Measurements from ENCODE around the gene DDX54. TPM values are rescaled to one million over a fixed set of nuclear protein-coding genes. Genes with fewer than 3 reads are reported as not detected.

Gene DDX54
- total and polyA plus RNA-seq, 8 donors = 42.0 to 73.6 (median 60.8) TPM

GRCh38 chr12:113129664-113130456 is 55.4 kb downstream of the DDX54 start:
- H3K9me3 ChIP-seq = no peaks in the 10 kb centered on the region
- ATAC-seq = no peak
- no peak for DNase-seq
- intact Hi-C loops (cut with DNase I) = no loop called here
- TF ChIP-seq CTCF (IDR thresholded peaks at IDR 0.05) = no peak
- no peak overlapping the region for H3K4me3 ChIP-seq
- H3K4me1 ChIP-seq = no peaks in the 10 kb centered on the region
- peaks cover 0 to 34% of the 10 kb centered on the region in 2 donors for H3K27me3 ChIP-seq
- no peak overlapping the region for H3K27ac ChIP-seq
- H3K36me3 ChIP-seq = no peaks in the 10 kb centered on the region

GRCh38 chr12:113128802-113129663 is 56.2 kb downstream of the DDX54 start:
- intact Hi-C loops (cut with DNase I) = no loop called here
- ATAC-seq = no peak
- H3K27ac ChIP-seq = no peak overlapping the region
- H3K4me3 ChIP-seq = no peak overlapping the region
- H3K9me3 ChIP-seq = no peaks in the 10 kb centered on the region
- DNase-seq = no peak
- no peak for TF ChIP-seq CTCF (IDR thresholded peaks at IDR 0.05)
- H3K36me3 ChIP-seq = no peaks in the 10 kb centered on the region
- H3K4me1 ChIP-seq = no peaks in the 10 kb centered on the region
- peaks cover 0 to 26% of the 10 kb centered on the region in 2 donors for H3K27me3 ChIP-seq

- H3K9me3 ChIP-seq = peaks cover 0 to 4% of the 10 kb centered on the region in 2 donors
- DNase-seq = no peak
- no peak overlapping the region for H3K27ac ChIP-seq
- no peak overlapping the region for H3K4me3 ChIP-seq
- H3K4me1 ChIP-seq = no peaks in the 10 kb centered on the region
- peaks cover 0 to 14% of the 10 kb centered on the region in 2 donors for H3K27me3 ChIP-seq
- intact Hi-C loops (cut with DNase I) = no loop called here
- no peak for TF ChIP-seq CTCF (IDR thresholded peaks at IDR 0.05)
- ATAC-seq = no peak
- H3K36me3 ChIP-seq = no peaks in the 10 kb centered on the region
Measured at GRCh38 chr12:113127791-113128199, 57.5 kb downstream of the DDX54 start.

GRCh38 chr12:113120670-113121370 is 64.5 kb downstream of the DDX54 start:
- no peaks in the 10 kb centered on the region for H3K36me3 ChIP-seq
- no peak overlapping the region for H3K27ac ChIP-seq
- DNase-seq (no peak), ATAC-seq (no peak)
- no peaks in the 10 kb centered on the region for H3K4me1 ChIP-seq
- no peak for TF ChIP-seq CTCF (IDR thresholded peaks at IDR 0.05)
- peaks cover 0 to 4% of the 10 kb centered on the region in 2 donors for H3K9me3 ChIP-seq
- intact Hi-C loops (cut with DNase I) = no loop called here
- no peak overlapping the region for H3K4me3 ChIP-seq
- peaks cover 0 to 22% of the 10 kb centered on the region in 2 donors for H3K27me3 ChIP-seq
